Uterus (tissue), 2 donors: Measurements from ENCODE around the gene CHRM4.

ENCODE experiments used
- CTCF ChIP-seq, 4 experiments: fragments of 200-600 bp in 2 of 4; fragments of 450-650 bp in 2 of 4; sonication (generic) in 2 of 4; IDR thresholded peaks; one replicate each; pipeline ENCODE4 v1.5.1; 2016 to 2019; ENCODE audit warnings: antibody characterized with exemption in 4 of 4, mild to moderate bottlenecking in 2 of 4, moderate library complexity in 1 of 4
- POLR2A ChIP-seq, 2 donors: fragments of 450-650 bp; IDR thresholded peaks; one replicate each; pipeline ENCODE4 v1.6.1; 2016; ENCODE audit warnings: antibody characterized with exemption in 2 of 2, mild to moderate bottlenecking in 1 of 2, moderate library complexity in 1 of 2

- TF ChIP-seq POLR2A (IDR thresholded peaks at IDR 0.05) (no peak), CTCF (IDR thresholded peaks at IDR 0.05) (peak; percentile 85 to 87 (median 86))
These were observed 24.2 kb downstream of the CHRM4 start for GRCh38 chr11:46367244-46367915.
